Activated T-helper 2 cell treated with anti-CD3 and anti-CD28 coated beads, Interferon-gamma antibody, Interleukin-2, Interleukin-4, amounts not matched to agents 10 μg/mL and 5 μg/mL and 100 μg/mL, durations not matched to agents 14 hours and 24 hours and 36 hours (primary cell): ENCODE results near the gene DRGX. TPM values are rescaled to one million over a fixed set of nuclear protein-coding genes. Genes with fewer than 3 reads are reported as not detected.

ENCODE experiments used
- DNase-seq: peaks from one replicate; pipeline ENCODE4 v3.0.0; 2021; ENCODE audit warnings: low spot score
- H3K27ac Mint-ChIP-seq: one replicate; pipeline ENCODE4 v1.8.0; 2021; ENCODE audit warnings: mixed read lengths
- H3K27me3 Mint-ChIP-seq: one replicate; pipeline ENCODE4 v1.8.0; 2021; ENCODE audit warnings: low read depth, mixed read lengths
- H3K36me3 Mint-ChIP-seq: one replicate; pipeline ENCODE4 v1.8.0; 2021; ENCODE audit warnings: low read depth, mixed read lengths
- H3K4me1 Mint-ChIP-seq: one replicate; pipeline ENCODE4 v1.8.0; 2021; ENCODE audit warnings: low read depth, mixed read lengths
- H3K4me3 Mint-ChIP-seq: one replicate; pipeline ENCODE4 v1.8.0; 2021; ENCODE audit warnings: low read depth, mild to moderate bottlenecking, moderate library complexity, mixed read lengths
- H3K9me3 Mint-ChIP-seq: one replicate; pipeline ENCODE4 v1.8.0; 2021; ENCODE audit warnings: mixed read lengths
- intact Hi-C: fragments of 100-400 bp; cut with micrococcal nuclease; formaldehyde crosslinking; loops from one replicate; pipeline ENCODE4 v1.15.1; 2023
- total RNA-seq: library from RNA; stranded (reverse); gene quantifications from 2 replicates; pipeline ENCODE4 v1.2.3, GENCODE V29; 2022

The DRGX gene
- not detected in 2 replicates for total RNA-seq

DNA sequence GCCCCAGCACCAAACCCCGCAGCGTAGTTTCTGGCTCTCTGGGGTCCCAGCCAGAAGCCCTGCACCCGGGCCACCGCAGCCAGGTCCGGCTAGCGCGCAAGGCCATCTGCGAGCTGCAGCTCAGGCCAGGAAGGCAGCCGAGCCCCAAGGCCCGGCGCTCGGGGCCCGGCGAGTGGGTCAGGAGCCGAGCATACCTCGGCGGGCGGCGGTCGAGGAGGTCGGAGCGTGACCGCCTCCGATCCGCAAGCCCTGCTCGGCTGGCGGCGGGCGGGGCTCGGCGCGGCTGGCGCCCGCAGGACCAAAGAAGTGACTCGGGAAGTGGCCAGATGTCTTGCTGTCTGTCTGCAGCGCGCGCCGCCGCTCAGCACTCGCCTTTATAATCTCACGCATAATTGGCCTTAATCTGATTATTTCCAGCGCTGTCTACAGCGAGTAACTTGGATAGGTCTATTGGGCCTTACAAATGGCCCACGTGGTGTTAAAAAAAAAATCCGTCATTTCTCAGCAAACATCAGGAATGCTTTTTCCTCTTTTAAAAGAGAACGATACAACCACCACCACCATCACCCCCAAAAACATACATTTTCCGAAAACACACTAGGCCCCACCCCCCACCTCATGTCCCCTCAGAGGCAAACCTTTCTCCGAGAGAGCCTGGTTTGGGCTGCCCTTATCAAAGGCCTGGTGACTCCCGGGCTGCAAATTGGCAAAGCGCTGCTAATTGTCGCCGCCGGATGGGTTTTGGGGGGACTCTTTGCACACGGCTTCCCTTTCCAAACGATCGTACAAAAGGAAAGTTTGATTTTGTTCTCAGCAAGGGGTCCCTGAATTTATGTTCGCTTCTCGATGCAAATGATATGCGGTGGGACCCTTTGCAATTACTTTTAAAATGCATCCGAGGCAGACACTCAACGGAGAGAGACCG, at the start of gene DRGX:
DRGX (minus strand) TSS at position 349 of the 925 bp plus-strand sequence. CDS start 649 bp downstream, outside the sequence.
- no peak for DNase-seq
- intact Hi-C loops: loop anchor here (5.0 kb wide), 1 partner anchor 414 kb away; no protein-coding TSS in a partner anchor
- Mint-ChIP-seq H3K27me3 (peaks cover 78% of the 10 kb centered on the region), H3K36me3 (no peaks in the 10 kb centered on the region), H3K27ac (no peak within 1 kb of the TSS), H3K4me1 (peaks cover 5% of the 10 kb centered on the region), H3K9me3 (no peaks in the 10 kb centered on the region), H3K4me3 (no peak within 1 kb of the TSS)

GRCh38 chr10:49444349-49444748, 48.5 kb upstream of the DRGX start:
- no peaks in the 10 kb centered on the region for H3K27me3 Mint-ChIP-seq
- peaks cover 20% of the 10 kb centered on the region for H3K4me1 Mint-ChIP-seq
- H3K4me3 Mint-ChIP-seq: no peak overlapping the region
- no peaks in the 10 kb centered on the region for H3K36me3 Mint-ChIP-seq
- intact Hi-C loops: no loop called here
- peaks cover 11% of the 10 kb centered on the region for H3K9me3 Mint-ChIP-seq
- DNase-seq: no peak
- H3K27ac Mint-ChIP-seq: no peak overlapping the region

DNA sequence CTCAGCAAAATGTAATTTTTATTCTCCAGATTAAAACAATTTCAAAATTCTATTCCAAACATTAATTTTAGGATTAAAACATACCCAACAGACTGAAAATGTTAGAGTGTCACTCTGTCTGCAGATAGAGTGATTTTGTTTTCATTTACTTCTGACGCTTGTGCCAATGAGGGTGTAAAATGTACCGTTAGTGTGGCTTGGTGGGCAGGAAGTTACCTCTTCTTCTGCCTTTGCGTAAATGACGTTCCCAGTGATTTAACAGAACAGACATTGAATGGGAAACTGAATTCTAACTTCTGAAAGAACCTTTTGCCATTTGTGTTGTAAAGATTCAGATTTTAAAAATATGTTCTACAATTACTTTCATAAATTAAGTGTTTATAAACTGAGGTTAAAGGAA, 47.0 kb upstream of the DRGX start:
- H3K4me1 Mint-ChIP-seq: peaks cover 18% of the 10 kb centered on the region
- DNase-seq: no peak
- H3K27ac Mint-ChIP-seq: no peak overlapping the region
- no peak overlapping the region for H3K4me3 Mint-ChIP-seq
- no peaks in the 10 kb centered on the region for H3K9me3 Mint-ChIP-seq
- H3K27me3 Mint-ChIP-seq: peaks cover 2% of the 10 kb centered on the region
- intact Hi-C loops: no loop called here
- no peaks in the 10 kb centered on the region for H3K36me3 Mint-ChIP-seq

- peak overlapping the region; percentile 64 for H3K4me3 Mint-ChIP-seq
- no peaks in the 10 kb centered on the region for H3K9me3 Mint-ChIP-seq
- H3K36me3 Mint-ChIP-seq: no peaks in the 10 kb centered on the region
- peaks cover 18% of the 10 kb centered on the region for H3K4me1 Mint-ChIP-seq
- peaks cover 6% of the 10 kb centered on the region for H3K27me3 Mint-ChIP-seq
- DNase-seq: no peak
- no peak overlapping the region for H3K27ac Mint-ChIP-seq
- intact Hi-C loops: no loop called here
Measured at GRCh38 chr10:49441488-49442476, 45.9 kb upstream of the DRGX start.

GRCh38 chr10:49435225-49435624, 39.3 kb upstream of the DRGX start:
- Mint-ChIP-seq H3K4me3 (no peak overlapping the region), H3K27me3 (peaks cover 12% of the 10 kb centered on the region), H3K9me3 (peaks cover 7% of the 10 kb centered on the region), H3K36me3 (no peaks in the 10 kb centered on the region), H3K4me1 (no peaks in the 10 kb centered on the region), H3K27ac (no peak overlapping the region)
- intact Hi-C loops: no loop called here
- no peak for DNase-seq

GRCh38 chr10:49433069-49433468, 37.2 kb upstream of the DRGX start:
- H3K27ac Mint-ChIP-seq: no peak overlapping the region
- no peak for DNase-seq
- no peaks in the 10 kb centered on the region for H3K4me1 Mint-ChIP-seq
- peaks cover 7% of the 10 kb centered on the region for H3K9me3 Mint-ChIP-seq
- peaks cover 10% of the 10 kb centered on the region for H3K27me3 Mint-ChIP-seq
- no peaks in the 10 kb centered on the region for H3K36me3 Mint-ChIP-seq
- H3K4me3 Mint-ChIP-seq: no peak overlapping the region
- intact Hi-C loops: no loop called here

DNA sequence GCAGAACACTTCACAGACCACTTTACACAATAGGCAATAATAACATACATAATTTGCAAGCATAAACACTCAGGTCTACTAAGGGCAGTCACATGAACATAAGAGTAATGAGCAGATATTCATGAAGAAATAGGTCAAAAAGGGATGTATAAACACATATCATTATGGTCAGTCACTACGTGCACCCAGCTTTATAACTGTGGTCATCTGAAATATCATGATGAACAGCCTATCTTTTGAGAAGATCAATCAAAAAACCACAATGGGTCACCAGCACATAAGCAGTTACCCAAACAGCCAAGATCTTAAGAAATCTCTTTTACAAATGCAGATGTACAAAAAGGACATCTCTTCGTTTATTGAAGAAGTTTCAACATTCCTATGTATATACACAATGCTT, 35.5 kb upstream of the DRGX start:
- H3K36me3 Mint-ChIP-seq: no peaks in the 10 kb centered on the region
- H3K4me3 Mint-ChIP-seq: no peak overlapping the region
- intact Hi-C loops: no loop called here
- no peak overlapping the region for H3K27ac Mint-ChIP-seq
- peaks cover 6% of the 10 kb centered on the region for H3K27me3 Mint-ChIP-seq
- H3K4me1 Mint-ChIP-seq: no peaks in the 10 kb centered on the region
- DNase-seq: no peak
- peaks cover 7% of the 10 kb centered on the region for H3K9me3 Mint-ChIP-seq

DNA sequence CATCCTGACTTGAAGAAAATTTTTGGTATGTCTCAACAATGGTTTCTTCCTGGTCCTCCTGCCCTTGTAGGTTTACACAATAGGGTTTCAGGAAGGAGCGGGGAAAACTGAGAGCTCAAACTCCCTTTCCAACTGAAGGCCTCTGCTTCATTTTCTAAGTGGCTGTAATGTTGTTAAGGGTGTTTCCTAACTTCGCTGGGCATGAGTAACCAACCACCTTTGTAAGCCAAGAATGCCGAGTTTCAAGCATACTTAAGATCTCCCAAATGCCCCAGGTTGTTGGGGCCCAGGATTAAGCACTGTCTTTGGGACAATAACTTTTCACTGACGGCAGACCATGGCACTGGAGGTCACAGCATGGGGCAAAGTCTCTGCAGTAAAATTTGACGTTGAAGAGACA, 33.6 kb upstream of the DRGX start:
- intact Hi-C loops: no loop called here
- no peaks in the 10 kb centered on the region for H3K4me1 Mint-ChIP-seq
- H3K27ac Mint-ChIP-seq: no peak overlapping the region

GRCh38 chr10:49426490-49427360, 30.8 kb upstream of the DRGX start:
- H3K27ac Mint-ChIP-seq: no peak overlapping the region
- H3K4me1 Mint-ChIP-seq: no peaks in the 10 kb centered on the region
- intact Hi-C loops: no loop called here
- no peak overlapping the region for H3K4me3 Mint-ChIP-seq
- no peaks in the 10 kb centered on the region for H3K36me3 Mint-ChIP-seq
- H3K27me3 Mint-ChIP-seq: no peaks in the 10 kb centered on the region
- DNase-seq: no peak
- no peaks in the 10 kb centered on the region for H3K9me3 Mint-ChIP-seq

More for the DNA sequence above, 33.6 kb upstream of the DRGX start:
- Mint-ChIP-seq H3K27me3 (peaks cover 2% of the 10 kb centered on the region), H3K36me3 (no peaks in the 10 kb centered on the region), H3K4me3 (no peak overlapping the region), H3K9me3 (peaks cover 7% of the 10 kb centered on the region)
- DNase-seq: no peak

GRCh38 chr10:49419005-49419404, 23.1 kb upstream of the DRGX start:
- Mint-ChIP-seq H3K27me3 (peaks cover 8% of the 10 kb centered on the region), H3K36me3 (no peaks in the 10 kb centered on the region), H3K4me1 (no peaks in the 10 kb centered on the region), H3K9me3 (no peaks in the 10 kb centered on the region), H3K4me3 (no peak overlapping the region), H3K27ac (no peak overlapping the region)
- intact Hi-C loops: no loop called here
- DNase-seq: no peak

GRCh38 chr10:49418328-49418727, 22.4 kb upstream of the DRGX start:
- no peak overlapping the region for H3K4me3 Mint-ChIP-seq
- H3K27ac Mint-ChIP-seq: no peak overlapping the region
- no peaks in the 10 kb centered on the region for H3K36me3 Mint-ChIP-seq
- H3K4me1 Mint-ChIP-seq: no peaks in the 10 kb centered on the region
- H3K9me3 Mint-ChIP-seq: no peaks in the 10 kb centered on the region
- H3K27me3 Mint-ChIP-seq: peaks cover 8% of the 10 kb centered on the region
- intact Hi-C loops: no loop called here
- DNase-seq: no peak

DNA sequence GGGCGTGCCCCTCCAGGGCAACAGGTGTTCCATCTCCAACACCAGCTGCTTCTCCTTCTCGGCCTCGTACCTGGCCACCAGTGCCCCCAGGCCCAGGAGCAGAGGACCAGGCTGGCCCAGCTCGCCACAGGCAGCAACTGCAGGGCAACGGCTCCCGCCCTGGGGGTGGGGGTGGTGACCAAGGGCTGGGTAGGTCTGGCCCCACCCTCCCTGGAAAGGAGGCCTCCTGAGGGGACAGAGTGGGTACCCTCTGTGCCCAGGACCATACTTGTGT, 22.1 kb upstream of the DRGX start:
- intact Hi-C loops: no loop called here
- Mint-ChIP-seq H3K36me3 (no peaks in the 10 kb centered on the region), H3K4me3 (no peak overlapping the region), H3K27me3 (peaks cover 8% of the 10 kb centered on the region), H3K27ac (no peak overlapping the region), H3K9me3 (no peaks in the 10 kb centered on the region), H3K4me1 (no peaks in the 10 kb centered on the region)
- DNase-seq: no peak
